ENCODE results near the gene TUBA4A.

Gene TUBA4A

DNA sequence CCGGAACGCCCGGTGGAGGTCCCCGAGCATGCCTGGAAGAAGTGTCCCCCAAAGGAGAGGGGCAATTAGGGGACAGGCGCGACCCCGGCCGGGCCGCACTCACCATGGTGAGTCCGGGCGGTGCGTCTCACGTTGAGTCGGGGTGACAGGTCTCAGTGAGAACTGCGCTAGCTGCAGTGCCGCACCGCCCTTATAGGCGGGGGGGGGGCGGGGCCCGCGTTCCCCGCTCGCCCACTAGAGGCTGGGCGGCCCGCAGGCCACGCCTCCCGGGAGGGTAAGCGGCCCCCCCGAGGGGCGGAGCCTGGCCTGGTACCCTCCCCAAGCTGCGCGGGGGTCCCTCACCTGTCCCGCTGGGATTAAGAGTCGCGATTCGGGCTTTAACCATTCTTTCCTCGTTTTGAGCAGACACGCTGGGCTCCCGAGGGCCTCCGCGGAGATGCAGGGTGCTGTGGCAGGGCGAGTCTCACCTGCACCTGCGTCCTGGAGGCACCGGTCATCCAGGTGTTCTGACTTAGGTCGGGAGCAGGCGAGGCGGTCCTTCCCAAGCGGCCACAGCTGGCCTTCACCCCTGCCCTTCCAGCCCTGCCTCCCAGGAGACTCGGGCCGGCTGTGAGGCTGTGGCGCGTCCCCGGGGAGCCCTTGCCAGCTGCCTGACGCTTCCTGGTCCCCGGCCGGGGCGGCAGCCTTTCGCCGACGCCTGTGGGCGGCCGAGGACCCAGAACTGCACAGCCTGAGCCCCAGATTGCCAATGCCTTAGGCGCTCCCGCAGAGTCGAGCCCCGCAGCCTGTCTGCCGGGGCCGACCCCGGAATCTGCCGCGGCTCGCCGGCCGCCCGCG lies at the start of gene TUBA4A:
TSS of gene TUBA4A (minus strand) at position 166 of the 837 bp plus-strand sequence. CDS start at position 106, 60 bp downstream.
- DNase-seq (ENCODE audit: low spot score), result peak; percentile 56
- no peak for FAIRE-seq

GRCh38 chr2:219302412-219302968 lies 48.8 kb upstream of the TUBA4A start:
- DNase-seq (ENCODE audit: low spot score) (no peak), FAIRE-seq (no peak)

DNA sequence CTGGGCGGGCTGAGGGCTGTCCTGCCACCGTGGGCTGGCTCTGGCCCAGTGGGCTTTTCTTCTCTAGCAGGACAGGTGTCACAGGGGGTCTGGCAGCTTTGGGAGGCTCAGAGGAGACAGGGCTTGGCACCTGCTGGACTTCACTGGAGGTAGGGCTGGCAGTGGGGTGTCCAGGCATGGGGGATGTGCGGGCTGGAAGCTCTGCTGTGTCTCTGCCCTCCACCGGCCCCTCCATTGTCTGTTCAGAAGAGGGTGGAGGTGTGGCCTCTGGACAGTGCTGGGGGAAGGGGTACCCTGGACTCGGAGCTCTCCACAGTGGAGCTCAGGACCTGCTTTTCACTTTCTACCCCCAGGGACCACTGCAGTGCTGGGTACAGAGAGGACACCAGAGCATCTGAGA lies 46.3 kb upstream of the TUBA4A start:
- DNase-seq (ENCODE audit: low spot score) (no peak), FAIRE-seq (no peak)

DNA sequence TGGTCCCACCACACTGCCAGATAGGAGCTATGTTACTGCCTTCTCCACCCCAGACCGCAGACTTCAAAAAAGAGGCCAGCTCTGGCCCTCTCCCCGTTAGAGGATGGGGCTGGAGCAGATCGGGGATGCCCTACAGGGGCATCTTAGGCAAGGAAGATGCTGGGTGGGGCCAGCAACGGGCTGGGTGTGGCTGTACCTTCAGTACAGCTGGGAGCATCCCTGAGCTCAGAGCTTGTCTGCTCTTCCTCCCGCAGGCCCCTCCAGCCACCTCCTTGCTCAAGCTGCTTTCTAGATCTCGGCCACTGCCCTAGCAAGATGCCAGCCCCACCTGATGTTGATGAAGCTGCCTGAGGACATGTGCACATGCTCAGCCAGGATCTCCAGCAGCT lies 45.6 kb upstream of the TUBA4A start:
- DNase-seq (ENCODE audit: low spot score), result no peak
- no peak for FAIRE-seq

- peak; percentile 30 for FAIRE-seq
- peak; percentile 57 for DNase-seq (ENCODE audit: low spot score)
Measured at GRCh38 chr2:219298759-219299371, 45.1 kb upstream of the TUBA4A start.

DNA sequence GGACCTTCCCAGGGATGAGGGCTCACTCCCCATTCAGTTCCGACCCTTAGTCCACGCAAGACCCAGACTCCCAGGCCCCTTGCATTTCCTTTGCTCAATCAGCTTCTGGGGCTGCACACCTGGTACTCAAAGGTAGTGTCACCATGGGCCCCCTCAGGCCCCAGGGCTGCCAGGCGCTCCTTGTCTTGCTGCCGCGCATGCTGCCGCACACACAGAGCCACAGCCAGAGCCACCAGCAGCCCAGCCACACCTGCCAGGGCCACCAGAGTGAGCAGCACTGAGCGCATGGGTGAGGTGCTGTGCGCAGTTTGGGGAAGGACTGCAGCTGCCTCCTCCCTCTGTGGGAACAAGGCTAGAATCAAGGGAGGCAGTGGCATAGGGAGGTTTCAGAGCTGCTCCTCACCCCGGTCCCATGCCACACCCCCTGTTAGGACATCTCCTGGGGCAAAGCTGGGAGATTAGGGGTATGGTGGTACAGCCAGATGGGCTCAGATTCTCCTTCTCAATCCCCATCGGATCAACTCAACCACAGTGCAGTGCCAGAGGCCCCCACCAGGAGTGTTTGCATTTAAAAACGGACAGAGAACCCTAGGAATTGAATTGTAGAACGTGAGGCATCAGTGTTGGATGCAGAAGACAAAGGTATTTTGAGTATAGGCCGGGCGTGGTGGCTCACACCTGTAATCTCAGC lies 44.2 kb upstream of the TUBA4A start:
- FAIRE-seq (no peak), DNase-seq (ENCODE audit: low spot score) (no peak)

- DNase-seq (ENCODE audit: low spot score) (no peak), FAIRE-seq (no peak)
Measured at GRCh38 chr2:219296631-219297391, 43.1 kb upstream of the TUBA4A start.

- FAIRE-seq (no peak), DNase-seq (ENCODE audit: low spot score) (no peak)
Measured at GRCh38 chr2:219296142-219296541, 42.4 kb upstream of the TUBA4A start.

GRCh38 chr2:219294356-219295351 lies 40.9 kb upstream of the TUBA4A start:
- DNase-seq (ENCODE audit: low spot score) (peak; percentile 67), FAIRE-seq (no peak)

- FAIRE-seq, result no peak
- DNase-seq (ENCODE audit: low spot score), result no peak
Measured at GRCh38 chr2:219293736-219294231, 40.1 kb upstream of the TUBA4A start.

- DNase-seq (ENCODE audit: low spot score) (no peak), FAIRE-seq (no peak)
Measured at GRCh38 chr2:219292616-219293015, 38.9 kb upstream of the TUBA4A start.

DNA sequence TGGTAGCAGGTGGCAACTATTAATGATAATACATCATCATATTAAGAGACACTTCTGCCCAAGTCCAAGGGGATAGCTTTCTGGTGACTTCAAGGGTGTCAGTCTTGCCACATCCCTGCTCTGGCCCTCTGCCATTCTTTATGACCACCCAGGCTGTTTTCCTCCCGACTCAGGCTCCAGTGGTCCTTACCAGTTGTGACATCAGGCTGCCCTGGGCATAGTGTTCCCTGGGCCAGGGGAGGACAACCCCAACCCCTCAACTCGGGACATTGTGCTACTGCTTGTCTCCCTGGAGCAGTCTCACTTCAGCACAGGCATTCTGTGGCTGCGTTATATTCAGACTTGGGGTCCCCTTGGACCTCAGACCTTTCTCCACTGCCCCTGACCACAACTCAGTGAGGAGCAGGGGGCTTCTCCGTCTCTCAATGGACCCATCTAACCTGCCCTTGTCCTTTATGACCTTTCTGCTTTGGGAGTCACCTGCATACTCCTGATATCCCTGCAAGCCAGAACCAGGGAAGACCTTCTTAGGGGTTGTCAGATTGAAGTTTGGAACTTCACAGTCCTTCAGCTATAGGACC lies 38.3 kb upstream of the TUBA4A start:
- DNase-seq (ENCODE audit: low spot score) (no peak), FAIRE-seq (no peak)

DNA sequence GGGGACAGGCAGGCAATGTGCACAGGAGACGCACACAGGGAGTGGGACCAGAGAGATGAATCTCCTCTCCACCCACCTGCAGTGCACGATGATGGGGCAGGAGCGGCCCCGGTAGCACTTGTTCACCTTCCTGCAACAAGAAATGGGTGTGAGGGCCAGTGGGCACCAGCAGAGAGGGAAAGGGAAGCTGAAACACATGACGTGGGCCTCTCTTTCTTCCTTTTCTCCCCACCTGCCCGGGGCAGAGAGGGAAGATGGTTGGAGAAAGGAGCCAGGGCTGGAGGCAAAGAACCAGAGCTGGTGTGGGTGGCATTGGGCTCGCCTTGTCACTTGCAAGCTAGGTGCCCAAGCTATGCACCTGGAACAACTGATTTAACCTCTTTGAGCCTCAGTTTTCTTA lies 37.7 kb upstream of the TUBA4A start:
- DNase-seq (ENCODE audit: low spot score), result no peak
- FAIRE-seq, result no peak

DNA sequence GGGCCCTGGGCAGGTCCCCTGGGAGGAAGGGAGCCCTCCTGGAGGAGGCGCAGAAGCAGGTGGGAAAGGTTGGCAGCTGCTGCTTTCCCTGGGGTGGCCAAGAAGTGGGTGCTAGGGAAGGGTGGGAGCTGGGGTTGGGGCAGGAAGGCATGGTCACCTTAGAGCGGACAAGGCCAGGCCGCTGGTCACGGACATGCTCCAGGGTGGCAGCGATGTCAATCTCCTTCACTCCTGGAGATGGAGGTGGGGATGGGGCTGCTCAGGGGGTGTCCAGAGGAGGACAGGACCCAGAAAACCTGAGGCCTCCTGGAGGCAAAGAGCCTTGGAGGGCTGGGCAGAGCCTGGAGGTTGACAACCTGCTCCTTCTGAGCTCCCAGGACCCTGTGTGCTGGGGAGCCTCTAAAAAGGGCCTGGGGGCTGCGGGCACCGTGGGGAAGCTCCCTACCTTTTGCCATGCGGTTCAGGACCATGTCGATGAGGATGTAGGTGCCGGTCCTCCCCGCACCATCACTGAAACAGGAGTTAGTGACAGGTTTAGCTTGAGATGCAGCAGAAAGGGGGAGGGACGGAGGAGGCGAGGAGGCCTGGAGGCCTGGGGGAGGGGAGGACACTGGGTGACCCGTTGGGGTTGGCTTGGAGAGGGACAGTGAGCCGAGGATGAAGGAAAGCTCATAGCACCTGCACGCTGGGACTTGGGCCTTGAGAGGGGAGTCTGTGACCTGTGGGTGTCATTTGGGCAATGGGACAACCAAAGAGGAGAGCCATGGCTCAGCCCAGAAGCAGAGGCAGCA lies 36.9 kb upstream of the TUBA4A start:
- DNase-seq (ENCODE audit: low spot score) (no peak), FAIRE-seq (no peak)

- peak; percentile 10 for DNase-seq (ENCODE audit: low spot score)
- no peak for FAIRE-seq
Measured at GRCh38 chr2:219289537-219290361, 36.0 kb upstream of the TUBA4A start.

DNA sequence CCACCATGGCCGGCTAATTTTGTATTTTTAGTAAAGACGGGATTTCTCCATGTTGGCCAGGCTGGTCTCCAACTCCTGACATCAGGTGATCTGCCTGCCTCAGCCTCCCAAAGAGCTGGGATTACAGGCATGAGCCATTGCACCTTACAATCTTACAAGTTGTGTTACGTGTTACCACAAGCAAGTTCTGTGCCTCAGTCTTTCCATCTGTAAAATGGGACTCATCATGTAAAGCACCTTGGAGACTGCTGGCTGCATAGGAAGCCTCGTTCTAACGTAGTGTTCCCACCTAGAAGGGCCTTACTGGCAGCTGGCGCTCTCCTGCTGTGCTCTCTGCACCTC lies 35.4 kb upstream of the TUBA4A start:
- FAIRE-seq (no peak), DNase-seq (ENCODE audit: low spot score) (no peak)

DNA sequence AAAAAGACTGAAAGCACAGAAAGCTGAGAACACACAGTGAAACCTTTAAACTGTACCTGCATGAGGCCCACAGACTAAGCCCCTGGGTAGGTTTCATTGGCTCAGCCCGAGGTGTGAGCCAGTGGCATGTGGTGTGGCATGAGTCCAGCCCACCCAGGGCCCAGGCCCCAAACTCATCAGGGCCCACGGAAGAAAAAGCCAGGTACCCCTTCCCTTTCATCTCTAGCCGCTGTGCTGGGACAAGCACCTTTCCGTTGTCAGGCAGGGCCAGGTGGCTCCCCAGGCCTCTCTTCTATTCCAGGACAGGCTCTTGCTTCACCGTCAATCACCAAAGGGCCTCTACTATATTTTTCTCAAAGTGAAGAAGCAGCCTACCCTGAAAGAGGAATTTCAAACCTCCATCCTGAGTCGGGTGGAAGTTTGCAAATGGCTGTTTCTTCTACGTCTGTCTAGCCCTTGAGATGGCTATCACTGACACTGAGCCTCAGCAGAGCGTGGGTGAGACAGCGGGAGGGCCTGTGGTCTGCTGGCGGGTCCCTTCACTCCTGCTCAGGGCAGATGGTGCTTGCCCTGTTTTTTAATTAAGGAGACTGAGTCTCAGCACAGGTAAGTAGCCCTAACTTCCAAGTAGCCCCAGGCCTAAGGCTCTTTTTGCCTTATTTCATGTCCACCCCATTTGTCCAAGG lies 34.0 kb upstream of the TUBA4A start:
- no peak for DNase-seq (ENCODE audit: low spot score)
- no peak for FAIRE-seq
